ENCODE measurements around the gene CCT5.
"Not testable (repeated sequence)": the region's sequence is repeated elsewhere in the genome, so short reads cannot be mapped to it uniquely, and the experiment has no call there.

CCT5 gene

GRCh38 chr5:10277773-10278630 lies 27.9 kb downstream of the CCT5 start:
- DNase-seq (ENCODE audit: low spot score), result no peak

- no peak for DNase-seq (ENCODE audit: low spot score)
These were observed 28.7 kb downstream of the CCT5 start for GRCh38 chr5:10278658-10279279.

- no peak for DNase-seq (ENCODE audit: low spot score)
These were observed 29.2 kb downstream of the CCT5 start for GRCh38 chr5:10279328-10279727.

GRCh38 chr5:10279925-10280720 lies 30.0 kb downstream of the CCT5 start:
- no peak for DNase-seq (ENCODE audit: low spot score)

GRCh38 chr5:10283927-10284635 lies 34.0 kb downstream of the CCT5 start:
- DNase-seq (ENCODE audit: low spot score), result peak; percentile 86

GRCh38 chr5:10285362-10285761 lies 35.3 kb downstream of the CCT5 start:
- DNase-seq (ENCODE audit: low spot score), result not testable (repeated sequence)

- DNase-seq (ENCODE audit: low spot score), result peak; percentile 25
These were observed 36.2 kb downstream of the CCT5 start for GRCh38 chr5:10286162-10286861.

- no peak for DNase-seq (ENCODE audit: low spot score)
These were observed 36.8 kb downstream of the CCT5 start for GRCh38 chr5:10286862-10287227.

- no peak for DNase-seq (ENCODE audit: low spot score)
These were observed 38.6 kb downstream of the CCT5 start for GRCh38 chr5:10288592-10289219.

- no peak for DNase-seq (ENCODE audit: low spot score)
These were observed 39.3 kb downstream of the CCT5 start for GRCh38 chr5:10289353-10289752.

- no peak for DNase-seq (ENCODE audit: low spot score)
These were observed 39.9 kb downstream of the CCT5 start for GRCh38 chr5:10289991-10290390.

- DNase-seq (ENCODE audit: low spot score), result no peak
These were observed 40.4 kb downstream of the CCT5 start for GRCh38 chr5:10290438-10290837.

GRCh38 chr5:10291692-10292339 lies 41.7 kb downstream of the CCT5 start:
- DNase-seq (ENCODE audit: low spot score), result no peak

- no peak for DNase-seq (ENCODE audit: low spot score)
These were observed 44.0 kb downstream of the CCT5 start for GRCh38 chr5:10293907-10294662.

GRCh38 chr5:10295619-10296326 lies 45.7 kb downstream of the CCT5 start:
- DNase-seq (ENCODE audit: low spot score), result no peak

GRCh38 chr5:10297646-10298204 lies 47.6 kb downstream of the CCT5 start:
- DNase-seq (ENCODE audit: low spot score), result no peak

GRCh38 chr5:10300246-10300645 lies 50.2 kb downstream of the CCT5 start:
- no peak for DNase-seq (ENCODE audit: low spot score)

GRCh38 chr5:10301266-10301665 lies 51.2 kb downstream of the CCT5 start:
- no peak for DNase-seq (ENCODE audit: low spot score)

Data from AG08396 (cell line).